ENCODE results near the gene CPT1A. TPM values are rescaled to one million over a fixed set of nuclear protein-coding genes. Genes with fewer than 3 reads are reported as not detected.

CPT1A gene
- total and polyA plus RNA-seq, 9 donors, result 25.3 to 87.1 (median 44.3) TPM

DNA sequence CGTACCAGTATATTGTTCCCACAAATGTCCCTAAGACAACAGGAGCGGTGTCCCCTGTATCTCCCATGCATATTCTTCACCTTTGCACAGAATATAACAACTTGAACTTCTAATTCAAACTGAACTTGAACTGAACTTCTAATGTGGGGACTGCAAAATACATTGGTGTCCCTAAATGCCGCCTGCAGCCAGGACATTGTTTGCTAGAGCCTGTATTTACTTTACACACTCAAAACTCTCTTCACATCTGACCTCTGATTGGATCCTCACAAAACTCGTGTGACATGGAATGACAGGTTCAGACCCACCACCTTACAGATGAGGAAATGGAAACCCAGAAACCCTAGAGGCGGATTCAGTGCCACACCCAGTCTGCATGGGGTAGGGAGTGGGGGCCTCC is 6.4 kb downstream of the CPT1A start:
- peaks cover 29% of the 10 kb centered on the region for H3K4me1 ChIP-seq (ENCODE audit: insufficient read depth)

DNA sequence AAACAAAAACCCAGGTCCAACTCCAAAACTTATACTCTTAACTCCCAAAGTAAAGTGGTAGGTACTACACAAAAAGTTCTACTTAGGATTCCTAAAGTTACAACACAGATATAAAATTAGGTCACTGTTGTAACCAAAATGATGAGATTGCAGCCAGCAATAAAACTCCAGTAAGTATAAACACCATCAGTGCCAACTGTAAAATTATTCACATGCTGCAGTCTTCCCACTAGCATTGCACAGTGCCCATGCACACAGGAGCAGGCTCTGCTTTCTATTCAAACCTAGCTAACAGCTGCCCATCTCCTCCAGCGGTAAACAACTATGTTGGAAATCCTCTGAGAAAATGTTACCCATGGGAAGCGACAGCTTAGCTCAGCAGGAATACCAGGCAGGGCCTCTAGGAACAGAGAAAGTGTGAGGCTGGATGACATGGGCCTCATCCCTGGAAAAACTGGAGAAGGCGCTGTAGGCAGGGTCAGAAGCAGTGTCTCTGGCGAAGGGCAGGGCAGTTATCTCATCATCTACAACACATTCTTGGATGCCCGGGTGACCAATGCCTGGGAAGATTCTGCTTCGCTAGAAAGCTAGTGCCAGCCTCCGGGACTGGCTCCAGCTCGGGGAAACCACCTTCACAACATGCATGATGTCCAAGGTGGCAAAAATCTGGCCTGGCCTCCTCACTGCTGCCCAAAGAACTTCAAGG is 9.1 kb downstream of the CPT1A start:
- no peaks in the 10 kb centered on the region for H3K36me3 ChIP-seq
- TF ChIP-seq POLR2A (IDR thresholded peaks at IDR 0.05) (no peak), CTCF (IDR thresholded peaks at IDR 0.05) (no peak), EP300 (IDR thresholded peaks at IDR 0.05) (no peak)
- intact Hi-C loops (cut with DNase I), result no loop called here
- WGBS, 3 donors, result 74 to 84% (median 77%) methylated on average over 8 of the region's 8 CpGs
- H3K4me3 ChIP-seq, result no peak overlapping the region
- H3K9me3 ChIP-seq, result no peaks in the 10 kb centered on the region
- DNase-seq, result no peak
- H3K27me3 ChIP-seq, result no peaks in the 10 kb centered on the region
- no peak overlapping the region for H3K27ac ChIP-seq
- H3K4me1 ChIP-seq (ENCODE audit: insufficient read depth), result peaks cover 28% of the 10 kb centered on the region

More for the DNA sequence above, 6.4 kb downstream of the CPT1A start:
- TF ChIP-seq POLR2A (IDR thresholded peaks at IDR 0.05), result no peak
- TF ChIP-seq EP300 (IDR thresholded peaks at IDR 0.05), result no peak
- TF ChIP-seq CTCF (IDR thresholded peaks at IDR 0.05), result no peak
- intact Hi-C loops (cut with DNase I), result no loop called here
- H3K27me3 ChIP-seq, result no peaks in the 10 kb centered on the region
- H3K4me3 ChIP-seq, result no peak overlapping the region
- H3K9me3 ChIP-seq, result no peaks in the 10 kb centered on the region
- no peaks in the 10 kb centered on the region for H3K36me3 ChIP-seq
- H3K27ac ChIP-seq, result no peak overlapping the region
- no peak for DNase-seq
- WGBS, 3 donors, result 86 to 89% (median 88%) methylated on average over 5 of the region's 5 CpGs

DNA sequence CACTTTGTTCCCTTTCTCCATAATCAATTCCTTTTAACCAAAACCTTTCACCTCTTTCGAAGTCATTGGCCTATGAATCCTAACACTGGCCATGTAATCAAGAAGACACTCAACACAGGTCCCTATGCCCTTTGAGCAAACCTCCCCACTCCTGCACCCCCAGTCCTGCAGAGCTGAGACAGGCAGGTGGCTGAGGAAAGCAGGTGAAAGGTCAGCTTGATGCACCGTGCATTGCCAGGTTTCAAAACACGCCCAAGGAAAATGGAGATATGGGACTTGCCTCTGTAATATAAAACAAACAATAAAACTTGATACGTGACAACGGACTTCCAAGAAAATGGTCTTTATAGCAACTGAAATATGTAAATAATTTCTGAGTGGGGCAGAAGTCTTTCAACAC is 10.6 kb downstream of the CPT1A start:
- peaks cover 23% of the 10 kb centered on the region for H3K4me1 ChIP-seq (ENCODE audit: insufficient read depth)
- H3K4me3 ChIP-seq, result no peak overlapping the region
- 46 to 69% (median 62%) methylated on average over 5 of the region's 5 CpGs for WGBS, 3 donors
- H3K9me3 ChIP-seq, result no peaks in the 10 kb centered on the region
- H3K36me3 ChIP-seq, result no peaks in the 10 kb centered on the region
- DNase-seq, result no peak
- TF ChIP-seq CTCF (IDR thresholded peaks at IDR 0.05), result no peak
- TF ChIP-seq POLR2A (IDR thresholded peaks at IDR 0.05), result no peak
- no peak for TF ChIP-seq EP300 (IDR thresholded peaks at IDR 0.05)
- intact Hi-C loops (cut with DNase I), result no loop called here
- no peak overlapping the region for H3K27ac ChIP-seq
- no peaks in the 10 kb centered on the region for H3K27me3 ChIP-seq

DNA sequence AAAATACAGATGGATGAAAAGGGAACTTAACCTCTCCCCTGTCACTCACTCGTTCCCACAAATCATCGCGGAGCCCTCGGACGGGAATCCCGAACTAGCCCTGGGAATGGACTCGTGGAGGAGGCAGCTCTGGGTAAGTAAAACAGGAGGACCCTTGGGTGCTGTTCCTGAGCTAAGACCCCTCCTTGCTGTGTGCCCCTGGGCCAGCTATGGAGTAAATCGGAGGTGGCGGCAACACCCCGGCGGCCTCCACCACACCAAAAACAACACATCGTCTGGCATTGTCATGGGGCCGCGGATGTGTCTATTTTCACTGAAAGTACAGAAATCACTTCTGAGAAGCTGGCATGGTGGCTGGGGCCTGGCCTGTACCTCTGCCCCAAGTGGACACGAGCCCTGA is 12.1 kb downstream of the CPT1A start:
- H3K36me3 ChIP-seq, result no peaks in the 10 kb centered on the region
- DNase-seq, result no peak
- intact Hi-C loops (cut with DNase I), result no loop called here
- 89 to 91% (median 90%) methylated on average over 15 of the region's 15 CpGs for WGBS, 3 donors
- H3K9me3 ChIP-seq, result no peaks in the 10 kb centered on the region
- no peak overlapping the region for H3K27ac ChIP-seq
- no peak for TF ChIP-seq CTCF (IDR thresholded peaks at IDR 0.05)
- TF ChIP-seq POLR2A (IDR thresholded peaks at IDR 0.05), result no peak
- TF ChIP-seq EP300 (IDR thresholded peaks at IDR 0.05), result no peak
- no peaks in the 10 kb centered on the region for H3K27me3 ChIP-seq
- H3K4me1 ChIP-seq (ENCODE audit: insufficient read depth), result peaks cover 23% of the 10 kb centered on the region
- no peak overlapping the region for H3K4me3 ChIP-seq

Data from ovary (tissue), 9 donors.